ENCODE measurements around the gene PDCL3. TPM values are rescaled to one million over a fixed set of nuclear protein-coding genes. Genes with fewer than 3 reads are reported as not detected.

PDCL3 gene
- polyA plus RNA-seq, 1 donor (not counting 4 experiments of a cell fraction or from before 2014, with no cell fraction given) = 42.2 TPM

DNA sequence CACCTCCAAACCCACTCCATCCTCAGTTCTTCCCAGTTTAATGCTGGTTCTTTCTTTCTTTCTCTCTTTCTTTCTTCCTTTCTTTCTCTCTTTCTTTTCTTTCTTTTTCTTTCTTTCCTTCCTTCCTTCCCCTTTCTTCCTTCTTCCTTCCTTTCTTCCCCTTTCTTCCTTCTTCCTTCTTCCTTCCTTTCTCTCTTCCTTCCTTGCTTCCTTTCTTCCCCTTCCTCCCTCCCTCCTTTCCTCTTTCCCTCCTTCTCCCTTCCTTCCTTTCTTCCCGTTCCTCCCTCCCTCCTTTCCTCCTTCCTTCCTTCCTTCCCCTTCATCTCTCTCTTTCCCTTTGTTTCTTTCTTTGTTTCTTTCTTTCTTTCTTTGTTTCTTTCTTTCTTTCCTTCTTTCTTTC lies 50.9 kb downstream of the PDCL3 start:
- dilution Hi-C loops (cut with MboI; ENCODE audit: extremely low pct_ligation_motif_present, low sequenced_read_pairs) = no loop called here
- no peak for TF ChIP-seq EZH2 (IDR thresholded peaks at IDR 0.05; ENCODE audit: low read length)
- TF ChIP-seq, protein P1, sequence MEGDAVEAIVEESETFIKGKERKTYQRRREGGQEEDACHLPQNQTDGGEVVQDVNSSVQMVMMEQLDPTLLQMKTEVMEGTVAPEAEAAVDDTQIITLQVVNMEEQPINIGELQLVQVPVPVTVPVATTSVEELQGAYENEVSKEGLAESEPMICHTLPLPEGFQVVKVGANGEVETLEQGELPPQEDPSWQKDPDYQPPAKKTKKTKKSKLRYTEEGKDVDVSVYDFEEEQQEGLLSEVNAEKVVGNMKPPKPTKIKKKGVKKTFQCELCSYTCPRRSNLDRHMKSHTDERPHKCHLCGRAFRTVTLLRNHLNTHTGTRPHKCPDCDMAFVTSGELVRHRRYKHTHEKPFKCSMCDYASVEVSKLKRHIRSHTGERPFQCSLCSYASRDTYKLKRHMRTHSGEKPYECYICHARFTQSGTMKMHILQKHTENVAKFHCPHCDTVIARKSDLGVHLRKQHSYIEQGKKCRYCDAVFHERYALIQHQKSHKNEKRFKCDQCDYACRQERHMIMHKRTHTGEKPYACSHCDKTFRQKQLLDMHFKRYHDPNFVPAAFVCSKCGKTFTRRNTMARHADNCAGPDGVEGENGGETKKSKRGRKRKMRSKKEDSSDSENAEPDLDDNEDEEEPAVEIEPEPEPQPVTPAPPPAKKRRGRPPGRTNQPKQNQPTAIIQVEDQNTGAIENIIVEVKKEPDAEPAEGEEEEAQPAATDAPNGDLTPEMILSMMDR (optimal IDR thresholded peaks at IDR 0.05 in 1 of 3, IDR thresholded peaks at IDR 0.05 in 1 of 3, conservative IDR thresholded peaks at IDR 0.05 in 1 of 3; ENCODE audit: extremely low read depth in 1 of 3, insufficient read depth in 2 of 3, low read length in 3 of 3) = no peak
- no peak for FAIRE-seq

GRCh38 chr2:100614455-100615000 lies 51.7 kb downstream of the PDCL3 start:
- H4K20me1 ChIP-seq (ENCODE audit: control insufficient read depth, extremely low read depth, insufficient read depth, low read length) = no peaks in the 10 kb centered on the region
- TF ChIP-seq EZH2 (IDR thresholded peaks at IDR 0.05; ENCODE audit: low read length) = no peak
- TF ChIP-seq, protein P1 (optimal IDR thresholded peaks at IDR 0.05 in 1 of 3, IDR thresholded peaks at IDR 0.05 in 1 of 3, conservative IDR thresholded peaks at IDR 0.05 in 1 of 3; ENCODE audit: extremely low read depth in 1 of 3, insufficient read depth in 2 of 3, low read length in 3 of 3) = no peak
- no peaks in the 10 kb centered on the region for H3K9me3 ChIP-seq (ENCODE audit: control insufficient read depth, low read depth, low read length)
- no peak overlapping the region for H3K4me2 ChIP-seq (ENCODE audit: control insufficient read depth, extremely low read depth, insufficient read depth, low read depth, low read length)
- no peaks in the 10 kb centered on the region for H3K79me2 ChIP-seq (ENCODE audit: control insufficient read depth, insufficient read depth, low read length)
- no peak for FAIRE-seq
- dilution Hi-C loops (cut with MboI; ENCODE audit: extremely low pct_ligation_motif_present, low sequenced_read_pairs) = no loop called here
- no peaks in the 10 kb centered on the region for H3K9me1 ChIP-seq (ENCODE audit: control insufficient read depth, extremely low read depth, insufficient read depth, low read length)
- H3K27ac ChIP-seq (ENCODE audit: control insufficient read depth, insufficient read depth, low read length) = no peak overlapping the region
- DNase-seq (ENCODE audit: low read depth, low spot score) = no peak
- no peaks in the 10 kb centered on the region for H3K4me1 ChIP-seq (ENCODE audit: control insufficient read depth, extremely low read depth, insufficient read depth, low read length)
- H3K36me3 ChIP-seq (ENCODE audit: control insufficient read depth in 2 of 2, extremely low read depth in 1 of 2, insufficient read depth in 2 of 2, low read length in 2 of 2) = no peaks in the 10 kb centered on the region
- peaks cover 2% of the 10 kb centered on the region for H3K27me3 ChIP-seq (ENCODE audit: control insufficient read depth, extremely low read depth, insufficient read depth, low read length)
- H3K4me3 ChIP-seq (ENCODE audit: control insufficient read depth in 2 of 3, extremely low read depth in 1 of 3, insufficient read depth in 2 of 3, low read depth in 1 of 3, low read length in 3 of 3) = no peak overlapping the region
- H2AFZ ChIP-seq (ENCODE audit: control insufficient read depth, low read length) = no peak overlapping the region
- no peak overlapping the region for H3K9ac ChIP-seq (ENCODE audit: control insufficient read depth, extremely low read depth, insufficient read depth, low read length)

More for the DNA sequence above, 50.9 kb downstream of the PDCL3 start:
- no peak overlapping the region for H3K9ac ChIP-seq (ENCODE audit: control insufficient read depth, extremely low read depth, insufficient read depth, low read length)
- no peak for DNase-seq (ENCODE audit: low read depth, low spot score)
- H3K36me3 ChIP-seq (ENCODE audit: control insufficient read depth in 2 of 2, extremely low read depth in 1 of 2, insufficient read depth in 2 of 2, low read length in 2 of 2) = no peaks in the 10 kb centered on the region
- no peak overlapping the region for H3K4me2 ChIP-seq (ENCODE audit: control insufficient read depth, extremely low read depth, insufficient read depth, low read depth, low read length)
- H3K27ac ChIP-seq (ENCODE audit: control insufficient read depth, insufficient read depth, low read length) = no peak overlapping the region
- no peaks in the 10 kb centered on the region for H3K27me3 ChIP-seq (ENCODE audit: control insufficient read depth, extremely low read depth, insufficient read depth, low read length)
- H3K9me3 ChIP-seq (ENCODE audit: control insufficient read depth, low read depth, low read length) = no peaks in the 10 kb centered on the region
- no peaks in the 10 kb centered on the region for H4K20me1 ChIP-seq (ENCODE audit: control insufficient read depth, extremely low read depth, insufficient read depth, low read length)
- H2AFZ ChIP-seq (ENCODE audit: control insufficient read depth, low read length) = no peak overlapping the region
- H3K4me3 ChIP-seq (ENCODE audit: control insufficient read depth in 2 of 3, extremely low read depth in 1 of 3, insufficient read depth in 2 of 3, low read depth in 1 of 3, low read length in 3 of 3) = no peak overlapping the region
- H3K79me2 ChIP-seq (ENCODE audit: control insufficient read depth, insufficient read depth, low read length) = no peaks in the 10 kb centered on the region
- H3K9me1 ChIP-seq (ENCODE audit: control insufficient read depth, extremely low read depth, insufficient read depth, low read length) = no peaks in the 10 kb centered on the region
- H3K4me1 ChIP-seq (ENCODE audit: control insufficient read depth, extremely low read depth, insufficient read depth, low read length) = no peaks in the 10 kb centered on the region

Measured in keratinocyte (primary cell).